ENCODE data around the gene SPIRE1. TPM values are rescaled to one million over a fixed set of nuclear protein-coding genes. Genes with fewer than 3 reads are reported as not detected.

Gene SPIRE1
- total RNA-seq, 2 experiments from 2014 or later: 0.19 to 2.4 TPM

DNA sequence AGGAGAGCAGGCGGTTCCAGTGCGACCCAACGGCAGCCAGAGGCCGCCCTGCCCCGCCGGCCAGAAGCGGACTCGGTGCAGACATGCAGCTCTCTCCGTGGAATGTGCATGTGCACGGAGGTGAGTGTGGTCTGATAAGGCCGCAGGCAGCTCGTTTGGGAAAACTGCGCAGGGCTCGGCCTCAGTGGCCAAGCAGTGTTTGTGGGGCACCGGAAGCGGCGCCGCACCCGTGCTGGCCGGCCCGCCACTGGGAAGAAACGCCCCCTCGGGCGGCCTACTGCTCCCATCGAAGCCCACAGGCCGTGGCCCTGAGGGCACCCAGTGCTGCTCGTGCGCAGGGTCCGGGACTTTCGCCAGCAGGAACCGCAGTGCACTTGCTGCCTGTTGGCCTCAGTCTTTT is 225.0 kb downstream of the SPIRE1 start:
- H3K4me2 ChIP-seq (ENCODE audit: low read length): no peak overlapping the region
- TF ChIP-seq EZH2phosphoT487 (IDR thresholded peaks at IDR 0.05; ENCODE audit: borderline replicate concordance, low read depth, low read length): no peak
- TF ChIP-seq, protein P1, sequence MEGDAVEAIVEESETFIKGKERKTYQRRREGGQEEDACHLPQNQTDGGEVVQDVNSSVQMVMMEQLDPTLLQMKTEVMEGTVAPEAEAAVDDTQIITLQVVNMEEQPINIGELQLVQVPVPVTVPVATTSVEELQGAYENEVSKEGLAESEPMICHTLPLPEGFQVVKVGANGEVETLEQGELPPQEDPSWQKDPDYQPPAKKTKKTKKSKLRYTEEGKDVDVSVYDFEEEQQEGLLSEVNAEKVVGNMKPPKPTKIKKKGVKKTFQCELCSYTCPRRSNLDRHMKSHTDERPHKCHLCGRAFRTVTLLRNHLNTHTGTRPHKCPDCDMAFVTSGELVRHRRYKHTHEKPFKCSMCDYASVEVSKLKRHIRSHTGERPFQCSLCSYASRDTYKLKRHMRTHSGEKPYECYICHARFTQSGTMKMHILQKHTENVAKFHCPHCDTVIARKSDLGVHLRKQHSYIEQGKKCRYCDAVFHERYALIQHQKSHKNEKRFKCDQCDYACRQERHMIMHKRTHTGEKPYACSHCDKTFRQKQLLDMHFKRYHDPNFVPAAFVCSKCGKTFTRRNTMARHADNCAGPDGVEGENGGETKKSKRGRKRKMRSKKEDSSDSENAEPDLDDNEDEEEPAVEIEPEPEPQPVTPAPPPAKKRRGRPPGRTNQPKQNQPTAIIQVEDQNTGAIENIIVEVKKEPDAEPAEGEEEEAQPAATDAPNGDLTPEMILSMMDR (conservative IDR thresholded peaks at IDR 0.05; ENCODE audit: low read length): no peak
- no peaks in the 10 kb centered on the region for H3K79me2 ChIP-seq (ENCODE audit: insufficient read depth, low read depth, low read length)
- no peaks in the 10 kb centered on the region for H4K20me1 ChIP-seq (ENCODE audit: insufficient read depth, low read length)
- no peak for DNase-seq (ENCODE audit: low spot score)
- intact Hi-C loops (cut with micrococcal nuclease; ENCODE audit: unreplicated experiment): no loop called here
- ChIA-PET CTCF (ENCODE audit: unreplicated experiment) (no interaction called here), POLR2A (no interaction called here)
- no peak overlapping the region for H2AFZ ChIP-seq (ENCODE audit: low read length)
- H3K4me3 ChIP-seq (ENCODE audit: low read depth, low read length, poor library complexity, severe bottlenecking): no peak overlapping the region
- H3K4me1 ChIP-seq (ENCODE audit: insufficient read depth, low read length, poor library complexity, severe bottlenecking): no peaks in the 10 kb centered on the region
- no peak overlapping the region for H3K27ac ChIP-seq (ENCODE audit: low read depth, low read length, poor library complexity, severe bottlenecking)
- no peaks in the 10 kb centered on the region for H3K9me2 ChIP-seq (ENCODE audit: insufficient read depth, low read length)
- peaks cover 23% of the 10 kb centered on the region for H3K36me3 ChIP-seq (ENCODE audit: insufficient read depth, low read length)
- no TSS peak for BruUV-seq (replicated peaks)
- no peaks in the 10 kb centered on the region for H3K9me3 ChIP-seq (ENCODE audit: low read length)

DNA sequence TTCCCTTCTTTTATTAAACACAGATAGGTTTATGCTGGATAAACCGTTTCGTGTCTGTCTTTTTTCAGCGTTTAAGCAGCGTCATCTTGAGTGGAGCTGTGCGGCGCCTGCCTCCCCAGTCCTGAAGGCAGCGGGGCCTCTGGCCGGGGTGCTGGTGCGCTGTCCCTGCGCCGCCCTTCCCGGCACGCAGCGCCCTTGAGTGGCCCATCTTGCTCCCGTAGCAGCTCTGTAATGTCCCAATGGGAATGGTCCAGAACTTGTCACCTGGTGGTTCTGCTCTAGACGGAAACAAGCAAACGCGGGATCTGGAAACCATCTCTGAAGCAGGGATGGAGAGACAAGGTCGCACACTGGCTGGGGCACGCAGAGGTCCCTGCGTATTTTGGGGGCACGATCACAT is 225.7 kb downstream of the SPIRE1 start:
- POLR2A ChIA-PET: no interaction called here
- CTCF ChIA-PET (ENCODE audit: unreplicated experiment): no interaction called here
- DNase-seq (ENCODE audit: low spot score): no peak
- intact Hi-C loops (cut with micrococcal nuclease; ENCODE audit: unreplicated experiment): no loop called here
- BruUV-seq (replicated peaks): no TSS peak
- Histone ChIP-seq H3K36me3 (ENCODE audit: insufficient read depth, low read length) (peaks cover 24% of the 10 kb centered on the region), H3K4me1 (ENCODE audit: insufficient read depth, low read length, poor library complexity, severe bottlenecking) (no peaks in the 10 kb centered on the region), H3K4me2 (ENCODE audit: low read length) (no peak overlapping the region), H3K27ac (ENCODE audit: low read depth, low read length, poor library complexity, severe bottlenecking) (no peak overlapping the region), H3K9me2 (ENCODE audit: insufficient read depth, low read length) (no peaks in the 10 kb centered on the region), H3K4me3 (ENCODE audit: low read depth, low read length, poor library complexity, severe bottlenecking) (no peak overlapping the region), H3K9me3 (ENCODE audit: low read length) (no peaks in the 10 kb centered on the region), H2AFZ (ENCODE audit: low read length) (no peak overlapping the region), H3K79me2 (ENCODE audit: insufficient read depth, low read depth, low read length) (no peaks in the 10 kb centered on the region), H4K20me1 (ENCODE audit: insufficient read depth, low read length) (no peaks in the 10 kb centered on the region)
- TF ChIP-seq, protein P1 (conservative IDR thresholded peaks at IDR 0.05; ENCODE audit: low read length): no peak
- no peak for TF ChIP-seq EZH2phosphoT487 (IDR thresholded peaks at IDR 0.05; ENCODE audit: borderline replicate concordance, low read depth, low read length)

DNA sequence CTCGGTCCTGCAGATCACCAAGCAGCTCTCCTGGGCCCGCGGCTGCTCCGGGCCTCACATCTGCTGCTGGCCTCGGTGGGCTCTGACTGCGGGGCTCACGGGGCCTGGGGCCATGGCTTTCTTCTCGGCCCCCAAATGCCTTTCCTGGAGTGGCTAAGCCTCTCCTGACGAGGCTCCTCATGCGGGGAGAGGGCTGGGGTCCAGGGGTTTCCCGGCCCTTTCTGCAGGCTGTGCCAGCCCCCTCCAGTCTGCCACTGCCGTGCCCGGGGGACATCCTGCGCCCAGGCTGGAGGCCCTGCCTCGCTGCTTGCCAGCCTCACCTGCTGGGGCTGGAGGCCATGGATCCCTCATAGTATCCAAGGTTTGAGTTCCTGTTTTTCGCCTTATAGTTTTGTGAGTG is 226.3 kb downstream of the SPIRE1 start:
- CTCF ChIA-PET (ENCODE audit: unreplicated experiment): no interaction called here
- H4K20me1 ChIP-seq (ENCODE audit: insufficient read depth, low read length): no peaks in the 10 kb centered on the region
- H3K27ac ChIP-seq (ENCODE audit: low read depth, low read length, poor library complexity, severe bottlenecking): no peak overlapping the region
- H2AFZ ChIP-seq (ENCODE audit: low read length): no peak overlapping the region
- TF ChIP-seq, protein P1 (conservative IDR thresholded peaks at IDR 0.05; ENCODE audit: low read length): no peak
- TF ChIP-seq EZH2phosphoT487 (IDR thresholded peaks at IDR 0.05; ENCODE audit: borderline replicate concordance, low read depth, low read length): no peak
- no peaks in the 10 kb centered on the region for H3K79me2 ChIP-seq (ENCODE audit: insufficient read depth, low read depth, low read length)
- POLR2A ChIA-PET: no interaction called here
- intact Hi-C loops (cut with micrococcal nuclease; ENCODE audit: unreplicated experiment): no loop called here
- no peak for DNase-seq (ENCODE audit: low spot score)
- H3K9me3 ChIP-seq (ENCODE audit: low read length): no peaks in the 10 kb centered on the region
- no peak overlapping the region for H3K4me2 ChIP-seq (ENCODE audit: low read length)
- H3K36me3 ChIP-seq (ENCODE audit: insufficient read depth, low read length): peaks cover 30% of the 10 kb centered on the region
- no TSS peak for BruUV-seq (replicated peaks)
- H3K4me1 ChIP-seq (ENCODE audit: insufficient read depth, low read length, poor library complexity, severe bottlenecking): no peaks in the 10 kb centered on the region
- H3K9me2 ChIP-seq (ENCODE audit: insufficient read depth, low read length): no peaks in the 10 kb centered on the region
- no peak overlapping the region for H3K4me3 ChIP-seq (ENCODE audit: low read depth, low read length, poor library complexity, severe bottlenecking)
